Kasumi-1 (cell line): ENCODE results near the gene CRMP1.
A peak's percentile ranks its signal among the peaks of the same experiment; 100 is the strongest.

ENCODE experiments used
- DNase-seq, 2 experiments: peaks; one replicate each; lab custom pipeline; 2025; lab: John Stamatoyannopoulos, UW

CRMP1 gene

DNA sequence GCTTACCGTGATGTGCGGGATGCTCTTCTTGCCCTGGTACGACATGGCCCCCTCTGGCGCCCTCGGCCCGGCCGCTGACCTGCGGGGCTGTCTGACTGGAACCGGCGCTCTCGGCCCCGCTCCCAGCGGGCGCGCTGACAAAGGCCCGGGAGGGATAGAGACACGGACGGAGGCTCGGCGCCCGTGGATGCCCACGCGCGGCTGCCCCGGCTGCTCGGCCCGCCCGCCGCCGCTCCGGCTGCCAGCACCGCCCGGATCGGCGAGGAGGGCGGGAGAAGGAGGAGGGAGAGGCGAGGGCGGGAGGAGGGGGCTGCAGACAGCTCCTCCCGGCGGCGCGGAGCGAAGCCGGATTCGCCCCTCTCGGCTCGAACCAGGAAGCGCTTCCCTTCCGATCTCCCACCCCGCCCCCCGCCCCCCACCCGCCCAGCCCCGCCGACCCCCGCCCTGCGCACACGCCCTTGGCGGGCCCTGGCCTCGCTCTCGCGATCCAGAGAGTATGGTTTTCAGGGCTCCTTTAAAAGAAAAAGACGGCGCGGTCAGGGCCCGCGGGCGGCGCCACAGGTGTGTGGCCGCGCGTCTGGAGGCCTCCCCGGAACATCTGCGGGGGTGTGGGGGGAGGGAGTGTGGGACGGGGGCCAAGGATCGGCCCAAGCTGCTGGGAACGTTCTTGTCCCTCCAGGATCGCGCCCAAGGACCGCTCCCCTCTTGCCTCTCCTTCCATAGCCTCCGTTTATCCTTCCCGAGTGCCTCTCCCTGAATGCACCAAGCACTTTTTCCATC is 4.5 kb downstream of the CRMP1 start:
- no peak for DNase-seq

GRCh38 chr4:5887361-5888221 is 5.3 kb downstream of the CRMP1 start:
- DNase-seq: no peak

GRCh38 chr4:5887011-5887360 is 5.9 kb downstream of the CRMP1 start:
- DNase-seq: no peak

DNA sequence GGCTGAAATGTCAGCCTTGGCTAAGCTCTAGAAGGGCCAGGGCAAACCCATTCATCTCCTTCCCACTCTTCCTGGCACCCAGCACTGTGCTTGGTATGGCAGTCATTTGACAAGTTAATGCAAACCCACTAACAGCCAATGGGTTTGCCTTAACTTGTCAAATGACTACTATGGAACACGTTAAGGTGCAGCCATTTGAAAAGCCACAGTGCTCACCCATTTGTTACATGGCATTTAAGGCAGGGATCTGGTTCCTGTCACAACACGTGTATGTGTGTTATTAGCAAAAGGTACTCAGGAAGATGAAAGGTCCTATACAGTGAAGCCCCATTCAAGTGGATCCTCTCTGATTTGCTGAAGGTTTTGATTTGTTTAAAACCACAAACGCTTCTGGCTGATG is 7.2 kb downstream of the CRMP1 start:
- DNase-seq: no peak

- no peak for DNase-seq
Measured at GRCh38 chr4:5884796-5885195, 8.1 kb downstream of the CRMP1 start.

- DNase-seq: no peak
Measured at GRCh38 chr4:5883916-5884315, 9.0 kb downstream of the CRMP1 start.

- DNase-seq: no peak
Measured at GRCh38 chr4:5882947-5883346, 9.9 kb downstream of the CRMP1 start.

DNA sequence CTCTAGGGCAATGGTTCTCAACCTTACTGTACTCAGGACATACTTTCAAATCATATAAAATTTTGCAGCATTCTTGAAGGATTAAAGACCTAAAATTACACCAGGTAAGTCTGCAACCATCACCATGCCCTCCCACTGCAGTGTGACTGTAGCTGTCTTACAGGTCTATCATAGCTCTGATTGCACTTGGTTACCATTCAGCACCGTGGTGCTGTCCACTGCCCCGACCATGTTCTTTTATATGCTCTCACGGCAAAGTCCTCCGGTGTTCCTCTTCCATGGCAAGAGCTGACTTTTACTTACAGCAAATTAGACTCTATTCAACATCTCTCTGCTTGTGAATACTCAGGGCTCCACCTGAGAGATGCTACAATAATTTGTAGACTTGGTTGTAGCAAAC is 11.5 kb downstream of the CRMP1 start:
- peak; percentile 22 to 28 for DNase-seq

DNA sequence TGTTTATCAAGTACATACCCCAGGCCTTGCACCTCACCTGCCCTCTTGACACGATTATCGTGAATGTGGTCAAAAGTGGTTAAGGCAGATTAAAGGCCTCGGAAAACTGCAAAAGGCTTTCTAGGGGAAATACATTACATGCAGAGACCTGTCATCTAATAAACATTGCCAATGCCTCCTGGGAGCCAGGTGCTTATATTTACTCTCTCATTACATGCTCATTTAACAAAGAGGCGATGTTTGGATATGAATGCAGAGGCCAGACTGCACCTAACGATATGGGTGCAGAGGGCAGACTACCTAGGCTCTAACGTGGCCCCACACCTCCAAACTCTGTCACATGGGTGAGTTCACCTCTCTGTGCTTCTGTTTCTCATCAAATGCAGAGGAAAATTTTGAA is 14.5 kb downstream of the CRMP1 start:
- no peak for DNase-seq

DNA sequence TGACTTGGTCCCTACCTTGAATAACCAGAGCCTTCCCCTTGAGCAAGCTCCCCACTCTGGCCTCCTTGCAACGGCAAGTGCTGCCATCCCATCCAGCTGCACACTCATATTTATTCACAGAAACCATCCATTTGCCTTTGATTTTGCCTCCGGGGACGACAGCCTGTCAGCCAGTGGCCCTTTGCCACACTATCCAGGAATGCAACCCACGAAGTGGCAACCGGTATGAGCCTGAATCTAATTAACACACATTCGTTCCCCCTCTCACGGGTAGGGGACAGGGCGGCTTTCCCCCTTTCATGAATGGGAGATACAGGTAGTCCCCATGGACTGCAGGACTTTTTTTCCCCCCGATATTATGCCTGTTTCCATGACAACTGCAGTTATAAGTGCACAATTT is 15.5 kb downstream of the CRMP1 start:
- DNase-seq: no peak

DNA sequence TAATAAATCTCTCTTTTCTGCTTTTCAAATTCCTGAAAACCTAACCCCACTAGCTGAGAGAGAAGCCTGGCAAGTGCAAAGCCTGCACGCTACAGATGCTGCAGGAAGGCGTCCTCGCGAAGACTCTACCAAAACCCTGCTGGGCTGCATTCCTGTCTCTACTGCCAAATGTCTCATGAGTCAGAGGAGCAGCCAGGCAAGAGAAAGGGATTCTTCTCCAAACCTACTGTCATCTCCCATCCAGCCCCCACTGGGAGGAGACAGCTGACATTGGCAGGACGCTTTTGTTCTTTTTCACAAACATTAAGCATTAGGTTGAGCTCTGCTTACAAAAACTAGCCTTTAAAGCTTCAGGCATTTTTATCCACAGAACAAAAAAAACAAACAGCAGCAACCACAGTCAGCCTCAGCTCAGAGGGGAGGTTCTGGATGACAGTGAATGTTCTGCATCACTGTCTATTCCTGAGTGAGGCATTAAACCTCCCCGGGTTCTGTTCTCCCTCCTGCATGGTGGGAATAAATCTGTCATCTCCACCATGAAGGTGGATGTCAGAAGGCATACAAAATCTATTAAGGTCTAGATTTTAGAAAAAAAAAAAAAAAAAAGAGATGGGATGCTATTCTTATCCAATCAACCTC is 18.0 kb downstream of the CRMP1 start:
- DNase-seq: no peak

- peak; percentile 88 to 95 for DNase-seq
Measured at GRCh38 chr4:5870701-5871100, 22.2 kb downstream of the CRMP1 start.

DNA sequence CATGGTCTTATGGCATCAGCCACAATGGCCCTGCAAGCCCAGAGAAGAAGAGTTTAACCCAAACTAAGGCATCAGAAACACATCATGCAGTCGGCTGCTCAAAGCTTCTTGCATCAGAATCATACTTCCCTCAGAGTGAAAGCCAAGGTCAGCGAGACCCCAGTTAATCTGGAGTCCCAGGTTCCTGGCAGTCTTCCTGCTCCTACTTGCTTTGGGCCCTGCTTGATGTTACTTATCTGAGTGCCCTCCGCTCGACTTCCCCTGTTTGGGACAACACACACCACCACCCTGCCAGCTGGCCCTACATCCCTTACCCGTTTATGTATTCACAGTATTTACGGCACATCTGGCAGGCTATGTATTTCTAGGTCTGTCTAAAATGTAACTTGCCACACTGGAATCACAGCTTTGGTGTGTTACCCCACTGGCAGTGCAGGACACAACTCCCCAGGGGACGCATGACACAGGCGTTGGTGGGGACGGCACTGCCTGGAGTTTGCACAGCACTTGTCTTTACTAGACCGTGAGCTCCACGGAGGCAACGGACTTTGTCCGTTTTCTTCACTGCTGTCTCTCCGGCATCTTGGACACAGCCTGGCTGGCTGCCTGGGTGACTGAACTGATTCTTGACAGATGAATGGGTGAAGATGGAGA is 22.8 kb downstream of the CRMP1 start:
- DNase-seq: peak; percentile 48 to 53

DNA sequence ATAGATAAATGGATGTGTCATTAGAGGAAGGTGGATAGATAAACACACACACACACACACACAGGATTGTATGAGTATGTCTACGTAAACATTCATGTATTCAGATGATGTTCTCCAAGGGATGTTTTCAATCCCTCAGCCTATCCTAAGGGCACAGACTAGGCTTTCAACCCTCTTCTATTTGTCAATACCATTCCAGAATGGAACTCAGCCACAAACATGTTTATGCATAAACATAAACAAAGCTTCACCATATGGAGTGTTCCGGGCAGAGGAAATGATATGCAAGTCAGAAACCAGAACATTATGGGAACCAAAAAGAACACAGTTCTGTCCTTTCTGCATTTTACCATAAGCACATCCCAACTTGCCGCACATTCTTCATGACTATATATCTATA is 25.0 kb downstream of the CRMP1 start:
- no peak for DNase-seq

GRCh38 chr4:5866841-5867813 is 25.8 kb downstream of the CRMP1 start:
- no peak for DNase-seq

DNA sequence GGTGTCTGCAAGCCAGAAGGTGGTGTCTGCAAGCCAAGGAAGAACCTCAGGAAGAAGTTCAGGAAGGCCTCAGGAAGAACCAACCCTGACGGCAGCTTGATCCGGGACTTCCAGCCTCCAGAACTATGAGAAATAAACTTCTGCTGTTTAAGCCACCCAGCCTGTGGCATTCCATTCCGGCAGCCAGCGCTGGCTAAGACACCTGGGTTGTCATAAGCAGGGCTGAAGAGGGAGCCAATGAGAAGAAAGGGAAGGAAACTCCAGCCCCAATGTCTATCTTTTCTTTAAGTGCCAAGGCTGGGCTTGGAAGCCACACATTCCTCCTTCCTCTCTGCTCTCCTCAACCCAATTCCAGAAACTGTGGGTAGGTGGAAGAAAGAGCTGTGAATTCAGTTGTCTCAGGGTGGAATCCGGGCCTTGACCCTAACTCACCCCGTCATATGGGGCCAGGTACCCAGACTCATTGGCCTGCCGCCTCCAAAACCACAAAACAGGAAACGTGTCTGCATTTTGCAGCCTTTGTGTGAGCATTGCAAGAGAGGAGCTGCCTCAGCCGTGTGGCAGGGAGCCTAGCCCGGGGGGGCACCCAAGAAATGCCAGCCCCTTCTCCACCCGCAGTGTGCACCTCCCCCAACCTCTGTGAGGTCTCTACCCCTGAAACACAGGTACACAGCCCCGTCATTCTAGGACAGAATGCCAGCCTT is 26.8 kb downstream of the CRMP1 start:
- peak; percentile 75 to 82 for DNase-seq

DNA sequence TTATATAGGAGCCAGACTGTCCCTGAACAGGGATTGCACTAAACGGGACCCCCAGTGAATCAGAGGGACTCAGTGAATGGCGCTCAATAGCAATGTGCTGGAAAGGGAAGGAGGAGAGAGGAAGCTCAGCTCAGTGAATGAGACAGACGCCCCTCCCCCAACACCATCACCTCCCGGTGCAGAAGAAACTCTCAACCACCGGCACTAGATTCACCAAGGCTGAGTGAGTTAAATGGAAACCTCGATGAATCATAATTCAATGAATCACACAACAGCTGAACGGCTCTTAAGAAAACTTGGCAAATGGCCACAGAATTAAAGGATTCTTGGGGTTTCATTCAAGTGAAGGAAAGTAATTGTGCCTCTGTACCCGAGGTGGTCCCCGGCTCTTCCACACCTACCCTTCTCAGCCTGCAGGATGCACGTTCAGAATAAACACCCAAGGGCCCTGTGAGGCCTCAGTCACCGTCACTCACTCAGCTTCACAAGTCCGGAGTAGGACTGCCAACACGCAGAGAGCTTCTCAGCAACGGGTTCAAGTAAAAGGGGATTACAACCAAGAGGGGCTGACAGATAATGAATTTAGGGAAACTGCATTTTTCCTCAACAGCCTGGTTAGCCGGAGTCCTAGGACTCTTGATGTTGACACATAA is 29.3 kb downstream of the CRMP1 start:
- peak; percentile 79 to 81 for DNase-seq

DNA sequence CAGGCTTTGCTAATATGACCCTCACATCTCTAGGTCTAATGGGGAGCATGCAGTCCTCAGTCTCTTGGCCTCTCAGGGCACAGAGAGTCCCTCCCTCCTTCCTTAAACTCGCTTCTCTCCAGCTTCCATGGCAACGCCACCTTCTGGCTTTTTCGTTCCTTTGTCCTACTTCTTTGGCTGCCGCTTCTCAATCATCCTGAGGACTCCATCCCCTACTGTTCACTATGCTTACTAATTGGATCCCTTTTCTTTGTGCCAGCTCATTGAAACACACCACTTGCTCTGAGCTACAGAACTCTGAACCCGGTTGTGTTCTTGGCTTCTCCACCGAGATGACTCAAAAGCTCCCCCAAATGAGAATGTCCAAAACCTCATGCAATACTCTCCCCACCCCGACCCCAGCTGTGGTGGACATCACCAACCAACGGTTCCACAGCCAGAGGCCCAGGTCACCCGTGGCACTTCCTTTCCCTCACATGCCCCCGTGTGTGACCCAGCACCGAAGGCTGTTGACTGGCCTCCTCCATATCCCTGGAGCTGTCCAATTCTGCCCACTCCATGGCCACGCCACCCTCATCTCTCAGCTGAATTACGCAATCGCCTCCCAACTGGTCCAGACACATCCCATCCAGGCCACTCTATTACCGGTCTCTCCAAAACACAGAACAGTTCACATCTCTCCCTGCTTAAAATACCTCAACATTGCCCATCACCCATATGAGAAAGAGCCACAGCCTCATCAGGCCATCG is 34.7 kb downstream of the CRMP1 start:
- no peak for DNase-seq

DNA sequence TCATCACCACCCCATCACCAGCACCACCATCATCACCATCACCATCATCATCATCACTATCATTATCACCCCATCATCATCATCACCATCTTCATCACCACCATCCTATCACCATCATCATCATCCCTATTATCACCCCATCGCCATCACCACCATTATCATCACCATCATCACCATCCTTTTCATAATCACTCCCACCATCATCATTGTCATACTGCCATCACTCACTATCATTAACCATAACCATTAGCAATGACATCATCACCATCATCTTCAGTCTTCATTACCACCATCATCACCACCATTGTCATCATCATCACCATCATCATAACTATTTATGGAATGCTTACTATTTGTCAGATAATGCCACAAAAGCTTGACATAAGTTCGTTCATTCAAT is 35.7 kb downstream of the CRMP1 start:
- DNase-seq: no peak
